Retinal pigment epithelial cell (primary cell): ENCODE measurements around the gene CAPZB.

Experiments
- DNase-seq: peaks from one replicate; pipeline ENCODE4 v3.0.0-alpha.2; 2010; ENCODE audit warnings: low read depth
- H3K4me3 ChIP-seq: 2 replicates; pipeline ENCODE4 v1.5.1; 2011; ENCODE audit warnings: mild to moderate bottlenecking, low read length, control low read depth, moderate library complexity
- CTCF ChIP-seq: conservative IDR thresholded peaks from 2 replicates; pipeline ENCODE4 v1.5.1; 2011; ENCODE audit warnings: low read depth, low read length, control low read depth, inconsistent platforms

CAPZB gene

GRCh38 chr1:19454265-19455146, 30.8 kb downstream of the CAPZB start:
- no peak overlapping the region for H3K4me3 ChIP-seq
- DNase-seq = no peak
- TF ChIP-seq CTCF = no peak

- TF ChIP-seq CTCF = no peak
- H3K4me3 ChIP-seq = no peak overlapping the region
- no peak for DNase-seq
Measured at GRCh38 chr1:19453741-19454201, 31.6 kb downstream of the CAPZB start.

GRCh38 chr1:19452221-19452663, 33.1 kb downstream of the CAPZB start:
- no peak for TF ChIP-seq CTCF
- DNase-seq = no peak
- no peak overlapping the region for H3K4me3 ChIP-seq

- DNase-seq = peak; percentile 73
- no peak for TF ChIP-seq CTCF
- no peak overlapping the region for H3K4me3 ChIP-seq
Measured at GRCh38 chr1:19450811-19451515, 34.4 kb downstream of the CAPZB start.

- DNase-seq = no peak
- TF ChIP-seq CTCF = no peak
- no peak overlapping the region for H3K4me3 ChIP-seq
Measured at GRCh38 chr1:19449454-19450228, 35.7 kb downstream of the CAPZB start.

GRCh38 chr1:19448491-19449439, 36.6 kb downstream of the CAPZB start:
- TF ChIP-seq CTCF = no peak
- no peak overlapping the region for H3K4me3 ChIP-seq
- no peak for DNase-seq
